AG09319 (cell line): ENCODE data around the gene PBXIP1.
A peak's percentile ranks its signal among the peaks of the same experiment; 100 is the strongest.

Source experiments
- DNase-seq: peaks from one replicate; pipeline ENCODE4 v3.0.0-alpha.2; 2010; ENCODE audit warnings: low read depth; ENCODE audit errors: extremely low read depth
- CTCF ChIP-seq: IDR thresholded peaks from 2 replicates; pipeline ENCODE4 v1.5.1; 2011; ENCODE audit warnings: low read depth, mild to moderate bottlenecking, inconsistent platforms, low read length, moderate library complexity

The PBXIP1 gene, protein sequence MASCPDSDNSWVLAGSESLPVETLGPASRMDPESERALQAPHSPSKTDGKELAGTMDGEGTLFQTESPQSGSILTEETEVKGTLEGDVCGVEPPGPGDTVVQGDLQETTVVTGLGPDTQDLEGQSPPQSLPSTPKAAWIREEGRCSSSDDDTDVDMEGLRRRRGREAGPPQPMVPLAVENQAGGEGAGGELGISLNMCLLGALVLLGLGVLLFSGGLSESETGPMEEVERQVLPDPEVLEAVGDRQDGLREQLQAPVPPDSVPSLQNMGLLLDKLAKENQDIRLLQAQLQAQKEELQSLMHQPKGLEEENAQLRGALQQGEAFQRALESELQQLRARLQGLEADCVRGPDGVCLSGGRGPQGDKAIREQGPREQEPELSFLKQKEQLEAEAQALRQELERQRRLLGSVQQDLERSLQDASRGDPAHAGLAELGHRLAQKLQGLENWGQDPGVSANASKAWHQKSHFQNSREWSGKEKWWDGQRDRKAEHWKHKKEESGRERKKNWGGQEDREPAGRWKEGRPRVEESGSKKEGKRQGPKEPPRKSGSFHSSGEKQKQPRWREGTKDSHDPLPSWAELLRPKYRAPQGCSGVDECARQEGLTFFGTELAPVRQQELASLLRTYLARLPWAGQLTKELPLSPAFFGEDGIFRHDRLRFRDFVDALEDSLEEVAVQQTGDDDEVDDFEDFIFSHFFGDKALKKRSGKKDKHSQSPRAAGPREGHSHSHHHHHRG

DNA sequence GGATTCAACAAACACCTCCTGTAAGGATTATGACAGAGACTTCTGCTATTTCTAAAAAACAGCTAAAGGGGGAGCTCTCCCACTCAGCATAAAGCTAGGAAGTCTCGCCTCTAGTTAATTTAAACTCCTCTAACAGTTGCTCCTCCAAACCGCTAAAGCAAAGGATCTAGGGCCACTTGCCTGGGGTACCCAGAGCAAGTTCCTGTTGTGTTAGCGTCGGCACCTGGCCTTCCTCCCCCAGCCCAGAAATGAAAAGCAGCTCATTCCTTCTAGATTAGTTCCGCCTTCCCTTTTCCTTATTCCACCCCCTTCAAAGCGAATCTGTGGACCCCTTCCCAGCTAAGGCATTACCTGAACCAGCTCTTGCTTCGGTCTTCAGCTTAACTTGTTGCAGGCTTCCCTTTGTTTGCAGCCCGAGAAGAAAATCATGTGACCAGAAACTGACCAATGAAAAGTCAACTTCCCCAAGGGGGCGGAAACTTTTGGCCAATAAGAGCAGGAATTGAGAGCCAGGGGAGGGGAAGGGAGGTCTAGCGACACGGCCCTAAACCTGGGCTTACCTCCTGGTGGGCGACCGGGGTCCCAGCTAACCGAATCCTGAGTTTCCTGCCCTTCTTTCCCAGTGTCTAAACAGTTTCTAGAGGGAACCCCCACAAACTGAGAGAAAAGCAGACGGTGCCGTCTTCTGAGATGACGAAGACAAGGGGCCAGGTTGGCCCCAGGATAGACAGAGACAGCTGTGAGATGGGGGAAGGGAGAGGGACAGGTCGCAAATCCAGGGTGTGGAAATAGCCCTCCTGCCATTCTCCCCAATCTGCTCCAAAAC is at the start of gene PBXIP1:
PBXIP1 (minus strand) TSS at position 382 of the 826 bp plus-strand sequence. CDS start 2,378 bp downstream, outside the sequence.
- TF ChIP-seq CTCF, result peak; percentile 45
- DNase-seq, result peak; percentile 70

- no peak for DNase-seq
- no peak for TF ChIP-seq CTCF
Observed at GRCh38 chr1:155005076-155006011, 49.4 kb upstream of the PBXIP1 start.

- TF ChIP-seq CTCF, result no peak
- DNase-seq, result no peak
Observed at GRCh38 chr1:155004352-155005075, 48.6 kb upstream of the PBXIP1 start.

DNA sequence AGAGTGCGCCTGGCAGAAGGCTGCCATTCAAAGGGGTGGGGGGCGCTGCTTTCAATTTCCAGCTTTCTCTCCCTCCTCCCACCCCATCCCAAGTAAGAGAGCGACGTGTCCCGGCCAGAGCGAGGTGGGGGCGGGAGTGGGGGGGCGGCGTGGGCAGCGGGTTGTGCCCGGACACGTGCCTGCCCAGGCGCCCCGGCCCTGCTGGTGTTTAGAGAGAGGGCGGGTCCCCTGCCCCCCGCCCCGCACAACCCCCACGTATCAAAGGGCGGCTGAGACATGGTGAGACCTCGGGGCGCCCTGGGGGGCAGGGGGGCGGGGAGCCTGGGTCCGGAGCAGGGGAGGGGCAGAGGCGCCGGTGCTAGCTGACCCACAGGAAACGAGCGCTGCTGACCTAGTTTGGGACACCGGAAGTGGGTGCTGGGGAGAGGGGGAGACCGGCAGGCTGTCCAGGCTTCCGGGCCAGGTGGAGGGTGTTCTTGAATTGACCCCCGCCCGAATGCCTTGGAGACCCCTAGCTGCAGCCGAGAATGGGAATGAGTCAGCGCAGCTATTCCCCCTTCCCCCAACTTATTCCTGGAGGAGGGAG is 48.0 kb upstream of the PBXIP1 start:
- DNase-seq, result no peak
- TF ChIP-seq CTCF, result no peak

- TF ChIP-seq CTCF, result no peak
- DNase-seq, result no peak
Observed at GRCh38 chr1:155003227-155003765, 47.4 kb upstream of the PBXIP1 start.
